ENCODE measurements around the gene KCNAB3. TPM values are rescaled to one million over a fixed set of nuclear protein-coding genes. Genes with fewer than 3 reads are reported as not detected.

KCNAB3 gene
- total and polyA plus RNA-seq, 9 of the 15 experiments (the other 6 are each of a cell fraction or from before 2014, with no cell fraction given) = 0.03 to 2.5 (median 1.1) TPM

- no peak for FAIRE-seq
- Histone ChIP-seq H2AFZ (ENCODE audit: low read depth, low read length) (no peak overlapping the region), H3K9ac (ENCODE audit: insufficient read depth in 1 of 2, low read depth in 2 of 2, low read length in 2 of 2) (no peak overlapping the region), H3K4me1 (replicated peaks in 1 of 2; ENCODE audit: control insufficient read depth in 2 of 2, insufficient read depth in 2 of 2, low read length in 2 of 2) (no peaks in the 10 kb centered on the region; a peak in 1 of 5 replicates), H3K27me3 (ENCODE audit: control insufficient read depth in 2 of 2, insufficient read depth in 2 of 2, low read length in 2 of 2) (peaks cover 6 to 8% of the 10 kb centered on the region in 2 experiments; a peak in 3 of 5 replicates), H3K9me1 (ENCODE audit: control insufficient read depth, insufficient read depth, low read length) (no peaks in the 10 kb centered on the region), H3K4me2 (ENCODE audit: insufficient read depth, low read length) (no peak overlapping the region), H3K9me3 (replicated peaks; ENCODE audit: control insufficient read depth, insufficient read depth, low read depth, low read length) (no peaks in the 10 kb centered on the region; the same call in 1 of the 2 replicates), H3K27ac (ENCODE audit: extremely low read depth, low read depth, low read length) (no peak overlapping the region), H3K36me3 (ENCODE audit: control insufficient read depth, insufficient read depth, low read length) (no peaks in the 10 kb centered on the region), H3K4me3 (no peak overlapping the region), H3K79me2 (ENCODE audit: control insufficient read depth, insufficient read depth, low read length) (no peaks in the 10 kb centered on the region), H4K20me1 (replicated peaks; ENCODE audit: control insufficient read depth, insufficient read depth, low read length) (no peaks in the 10 kb centered on the region)
- CTCF ChIA-PET (ENCODE audit: low intra/inter-chr PET ratio) = no interaction called here
- 0% methylated on average over 4 of the region's 4 CpGs for WGBS (ENCODE audit: insufficient coverage, low coverage, missing lambda C conversion rate)
- in situ Hi-C loops (cut with MboI) (no loop called here), intact Hi-C loops (cut with micrococcal nuclease) (no loop called here)
- no TSS peak for BruUV-seq (replicated peaks)
- DNase-seq (ENCODE audit: extremely low read depth in 1 of 4, low spot score in 3 of 4) = no peak
- ATAC-seq = no peak
- POLR2A ChIA-PET = no interaction called here
- no peak for TF ChIP-seq POLR2AphosphoS5 (IDR thresholded peaks at IDR 0.05; ENCODE audit: control insufficient read depth, insufficient read depth, low read depth, low read length)
- TF ChIP-seq BCLAF1 (IDR thresholded peaks at IDR 0.05; ENCODE audit: borderline replicate concordance in 1 of 2, control insufficient read depth in 1 of 2, low read depth in 2 of 2, low read length in 1 of 2) = no peak
- TF ChIP-seq ID3 (CRISPR knock-in tag; IDR thresholded peaks at IDR 0.05) = no peak
- TF ChIP-seq ID3 (tag; IDR thresholded peaks at IDR 0.05) = no peak
- TF ChIP-seq ZNF609 (CRISPR knock-in tag; IDR thresholded peaks at IDR 0.05; ENCODE audit: borderline replicate concordance) = no peak
- TF ChIP-seq HDAC3 (IDR thresholded peaks at IDR 0.05; ENCODE audit: borderline replicate concordance, partially characterized antibody) = no peak
- no peak for TF ChIP-seq SMARCB1 (IDR thresholded peaks at IDR 0.05; ENCODE audit: insufficient read length, low read depth)
Observed at GRCh38 chr17:7971651-7972050, 42.0 kb upstream of the KCNAB3 start.

All from K562 (cell line).